ENCODE results near the gene RFC2.
"Not testable (repeated sequence)": the region's sequence is repeated elsewhere in the genome, so short reads cannot be mapped to it uniquely, and the experiment has no call there.

The RFC2 gene

GRCh38 chr7:74223711-74224510, 30.3 kb downstream of the RFC2 start:
- H3K36me3 ChIP-seq (ENCODE audit: insufficient read depth, low read length): no peaks in the 10 kb centered on the region
- no peaks in the 10 kb centered on the region for H3K9me3 ChIP-seq (ENCODE audit: control insufficient read depth, insufficient read depth, low read length)
- H3K4me1 ChIP-seq (ENCODE audit: insufficient read depth, low read length): peaks cover 2% of the 10 kb centered on the region; the same call in 1 of the 2 replicates
- no peak overlapping the region for H3K9ac ChIP-seq (ENCODE audit: low read depth, low read length)

DNA sequence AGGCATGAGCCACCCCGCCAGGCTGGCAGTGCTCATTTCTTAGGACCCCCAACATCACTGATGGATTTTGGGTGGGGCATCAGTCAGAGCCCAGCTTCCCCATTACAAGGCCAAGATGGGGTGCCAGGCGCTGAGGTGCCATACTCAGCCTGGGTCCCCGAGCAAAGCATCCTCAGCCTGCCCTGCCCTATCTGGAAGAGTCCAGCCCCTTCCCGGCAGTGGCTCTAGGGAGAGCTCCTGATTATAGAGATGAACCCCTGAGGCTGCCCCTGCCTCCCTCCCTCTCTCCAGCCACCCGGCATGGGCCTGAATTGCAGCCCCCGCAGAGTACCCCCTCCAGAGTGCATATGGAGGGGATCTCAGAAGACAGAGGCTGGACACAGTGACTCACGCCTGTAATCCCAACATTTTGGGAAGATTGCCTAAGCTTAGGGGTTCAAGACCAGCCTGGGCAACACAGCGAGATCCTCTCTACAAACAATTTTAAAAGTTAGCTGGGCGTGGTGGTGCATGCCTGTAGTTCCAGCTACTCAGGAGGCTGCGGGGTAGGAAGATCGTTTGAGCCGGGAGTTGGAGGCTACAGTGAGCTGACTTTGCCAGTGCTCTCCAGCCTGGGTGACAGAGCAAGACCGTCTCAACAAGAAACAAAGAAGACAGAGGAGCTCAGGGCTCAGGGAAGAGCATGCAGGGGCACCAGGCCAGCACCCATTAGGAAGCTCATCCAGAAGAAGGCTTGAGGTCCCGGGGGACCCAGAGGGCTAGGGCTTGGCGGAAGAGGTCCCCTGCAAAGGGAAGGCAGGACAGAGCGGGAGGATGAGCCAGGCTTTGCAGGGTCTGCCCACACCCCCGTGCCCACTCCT, 31.1 kb downstream of the RFC2 start:
- H3K9ac ChIP-seq (ENCODE audit: low read depth, low read length): no peak overlapping the region
- no peaks in the 10 kb centered on the region for H3K36me3 ChIP-seq (ENCODE audit: insufficient read depth, low read length)
- H3K4me1 ChIP-seq (ENCODE audit: insufficient read depth, low read length): peaks cover 2% of the 10 kb centered on the region; the same call in 1 of the 2 replicates
- H3K9me3 ChIP-seq (ENCODE audit: control insufficient read depth, insufficient read depth, low read length): no peaks in the 10 kb centered on the region

DNA sequence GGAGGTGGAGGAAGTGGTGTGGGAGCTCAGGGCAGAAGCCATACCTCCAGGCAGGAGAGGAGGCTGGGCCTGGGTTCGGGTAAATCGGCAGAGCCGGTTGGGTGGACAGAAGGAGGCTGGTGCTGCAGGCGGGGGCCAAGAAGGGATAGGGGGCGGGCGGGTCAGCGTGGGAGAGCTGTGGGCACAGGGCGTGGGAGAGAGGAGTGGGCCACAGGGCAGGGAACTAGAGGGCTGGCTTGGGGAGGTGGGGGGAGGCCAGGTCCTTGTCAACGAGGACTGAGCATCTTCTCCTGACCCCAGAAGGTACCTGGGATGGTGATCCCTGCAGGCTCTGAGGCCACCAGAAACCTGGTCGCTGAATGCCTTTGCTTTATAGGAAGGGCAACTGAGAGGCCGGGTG, 32.5 kb downstream of the RFC2 start:
- peaks cover 2% of the 10 kb centered on the region; the same call in 1 of the 2 replicates for H3K4me1 ChIP-seq (ENCODE audit: insufficient read depth, low read length)
- no peaks in the 10 kb centered on the region for H3K36me3 ChIP-seq (ENCODE audit: insufficient read depth, low read length)
- H3K9ac ChIP-seq (ENCODE audit: low read depth, low read length): no peak overlapping the region
- H3K9me3 ChIP-seq (ENCODE audit: control insufficient read depth, insufficient read depth, low read length): no peaks in the 10 kb centered on the region

DNA sequence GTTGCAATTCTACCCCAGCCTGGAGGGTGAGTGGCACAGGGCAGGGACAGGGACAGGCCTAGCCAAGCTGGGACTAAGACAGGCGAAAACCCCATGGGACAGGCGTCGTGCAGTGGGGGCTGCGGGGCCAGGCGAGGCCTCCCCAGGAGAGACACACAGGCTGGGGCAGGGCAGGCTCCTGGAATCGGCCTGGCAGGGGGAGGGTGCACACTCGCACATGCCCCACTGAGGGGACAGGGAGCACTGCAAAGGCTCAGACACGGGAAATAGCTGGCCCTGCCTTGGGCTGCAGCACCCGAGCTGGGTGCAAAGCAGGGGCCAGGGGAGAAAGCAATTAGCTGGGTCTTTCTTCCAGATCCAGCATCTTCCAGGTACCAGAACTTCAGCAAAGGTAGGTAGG, 34.0 kb downstream of the RFC2 start:
- H3K9me3 ChIP-seq (ENCODE audit: control insufficient read depth, insufficient read depth, low read length): no peaks in the 10 kb centered on the region
- H3K9ac ChIP-seq (ENCODE audit: low read depth, low read length): no peak overlapping the region
- H3K36me3 ChIP-seq (ENCODE audit: insufficient read depth, low read length): no peaks in the 10 kb centered on the region
- peaks cover 2% of the 10 kb centered on the region; the same call in 1 of the 2 replicates for H3K4me1 ChIP-seq (ENCODE audit: insufficient read depth, low read length)

GRCh38 chr7:74219416-74219815, 34.8 kb downstream of the RFC2 start:
- Histone ChIP-seq H3K9me3 (ENCODE audit: control insufficient read depth, insufficient read depth, low read length) (no peaks in the 10 kb centered on the region), H3K36me3 (ENCODE audit: insufficient read depth, low read length) (no peaks in the 10 kb centered on the region), H3K4me1 (ENCODE audit: insufficient read depth, low read length) (peaks cover 2% of the 10 kb centered on the region; the same call in 1 of the 2 replicates), H3K9ac (ENCODE audit: low read depth, low read length) (no peak overlapping the region)

DNA sequence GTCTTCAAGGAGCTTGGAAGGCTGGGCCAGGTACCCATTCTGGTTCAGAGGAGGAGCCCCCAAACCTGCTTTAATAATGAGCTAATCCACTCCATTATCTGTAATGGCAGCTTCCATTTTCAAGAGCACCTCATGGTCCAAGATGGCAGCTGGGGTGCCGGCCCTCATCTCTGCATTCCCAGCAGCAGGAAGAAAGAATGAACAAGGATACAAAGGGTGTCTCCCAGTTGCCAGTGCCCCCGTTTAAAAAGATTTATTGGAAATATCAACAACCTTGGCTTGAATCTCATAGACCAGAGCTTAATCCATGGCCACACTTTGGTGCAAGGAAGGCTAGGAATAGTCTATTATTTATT, 35.9 kb downstream of the RFC2 start:
- H3K9me3 ChIP-seq (ENCODE audit: control insufficient read depth, insufficient read depth, low read length): no peaks in the 10 kb centered on the region
- no peaks in the 10 kb centered on the region for H3K36me3 ChIP-seq (ENCODE audit: insufficient read depth, low read length)
- no peak overlapping the region for H3K9ac ChIP-seq (ENCODE audit: low read depth, low read length)
- peaks cover 2% of the 10 kb centered on the region; the same call in 1 of the 2 replicates for H3K4me1 ChIP-seq (ENCODE audit: insufficient read depth, low read length)

DNA sequence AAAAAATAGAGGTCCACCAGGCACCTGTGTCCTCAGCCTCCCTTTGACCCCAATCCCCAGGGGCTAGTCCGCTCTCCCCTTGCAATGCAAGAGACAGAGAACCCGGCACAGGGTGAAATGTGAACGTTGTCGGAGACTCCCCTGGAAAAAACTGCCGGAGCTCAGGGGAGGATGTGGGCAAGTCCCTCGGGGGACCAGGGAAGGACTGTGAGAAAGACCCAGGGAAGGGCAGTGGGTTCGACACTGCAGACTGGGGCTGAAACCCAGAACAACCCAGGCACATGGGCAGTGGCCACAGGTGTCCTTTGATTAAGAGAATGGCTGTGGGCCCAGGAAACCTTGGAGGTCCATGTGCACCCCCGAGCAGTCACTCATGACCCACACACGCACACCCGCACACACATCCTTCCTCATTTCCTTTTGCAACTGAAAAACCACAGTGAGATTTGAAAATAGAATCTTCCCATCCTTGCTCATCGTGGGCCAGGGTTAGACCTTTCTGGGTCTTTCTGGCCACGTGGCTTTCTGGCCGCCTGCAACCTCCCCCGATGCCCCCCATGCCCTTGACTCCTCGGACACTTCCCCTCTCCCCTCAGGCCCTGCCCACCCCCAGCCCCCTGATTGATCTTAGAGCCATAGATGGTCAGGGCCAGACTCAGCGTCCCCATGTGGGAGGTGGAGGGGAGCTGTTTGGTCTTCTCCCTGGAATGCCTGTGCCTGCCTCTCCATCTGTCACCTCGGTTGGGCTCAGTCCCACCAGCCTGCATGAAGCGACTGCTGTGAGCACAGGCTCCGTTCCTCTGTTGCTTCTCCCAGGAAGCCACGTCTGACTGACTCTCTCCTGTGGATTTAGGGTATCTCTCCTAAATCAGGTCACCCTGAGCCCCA, 36.5 kb downstream of the RFC2 start:
- no peaks in the 10 kb centered on the region for H3K9me3 ChIP-seq (ENCODE audit: control insufficient read depth, insufficient read depth, low read length)
- H3K9ac ChIP-seq (ENCODE audit: low read depth, low read length): no peak overlapping the region; the same call in 1 of the 2 replicates

DNA sequence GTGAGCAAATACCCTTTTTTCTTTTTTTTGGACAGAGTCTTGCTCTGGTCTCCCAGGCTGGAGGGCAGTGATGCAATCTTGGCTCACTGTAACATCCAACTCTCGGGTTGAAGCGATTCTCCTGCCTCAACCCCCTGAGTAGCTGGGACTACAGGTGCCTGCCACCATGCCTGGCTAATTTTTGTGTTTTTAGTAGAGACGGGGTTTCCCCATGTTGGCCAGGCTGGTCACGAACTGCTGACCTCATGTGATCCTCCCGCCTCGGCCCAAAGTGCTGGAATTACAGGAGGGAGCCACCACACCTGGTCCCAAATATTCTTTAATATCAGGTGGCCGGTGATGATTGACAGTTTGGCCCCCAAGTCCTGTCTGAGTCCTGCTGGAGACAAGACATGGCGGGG, 37.8 kb downstream of the RFC2 start:
- Histone ChIP-seq H3K9me3 (ENCODE audit: control insufficient read depth, insufficient read depth, low read length) (no peaks in the 10 kb centered on the region), H3K4me1 (ENCODE audit: insufficient read depth, low read length) (peaks cover 2% of the 10 kb centered on the region; the same call in 1 of the 2 replicates), H3K9ac (ENCODE audit: low read depth, low read length) (no peak overlapping the region), H3K36me3 (ENCODE audit: insufficient read depth, low read length) (no peaks in the 10 kb centered on the region)

More for the DNA sequence above, 36.5 kb downstream of the RFC2 start:
- H3K36me3 ChIP-seq (ENCODE audit: insufficient read depth, low read length): no peaks in the 10 kb centered on the region
- H3K4me1 ChIP-seq (ENCODE audit: insufficient read depth, low read length): peaks cover 2% of the 10 kb centered on the region; the same call in 1 of the 2 replicates

DNA sequence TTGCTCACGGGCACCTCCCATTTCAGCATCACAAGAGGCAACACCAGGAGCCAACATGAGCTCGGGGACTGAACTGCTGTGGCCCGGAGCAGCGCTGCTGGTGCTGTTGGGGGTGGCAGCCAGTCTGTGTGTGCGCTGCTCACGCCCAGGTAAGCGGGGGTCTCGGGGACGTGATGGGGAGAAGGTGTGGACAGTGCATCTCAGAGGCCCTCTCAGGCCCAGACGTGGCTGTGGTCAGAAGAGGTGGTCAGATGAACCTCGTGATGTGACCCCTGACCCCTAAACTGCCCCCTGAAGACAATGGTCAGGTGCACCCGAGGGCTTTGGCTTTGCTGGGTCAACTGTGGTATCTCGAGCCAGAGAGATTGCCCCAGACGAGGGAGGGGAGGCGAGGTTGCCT, 38.3 kb downstream of the RFC2 start:
- no peaks in the 10 kb centered on the region for H3K36me3 ChIP-seq (ENCODE audit: insufficient read depth, low read length)
- H3K9ac ChIP-seq (ENCODE audit: low read depth, low read length): no peak overlapping the region
- H3K4me1 ChIP-seq (ENCODE audit: insufficient read depth, low read length): peaks cover 2% of the 10 kb centered on the region; the same call in 1 of the 2 replicates

GRCh38 chr7:74214816-74215630, 39.2 kb downstream of the RFC2 start:
- Histone ChIP-seq H3K36me3 (ENCODE audit: insufficient read depth, low read length) (no peaks in the 10 kb centered on the region), H3K4me1 (ENCODE audit: insufficient read depth, low read length) (no peaks in the 10 kb centered on the region), H3K9ac (ENCODE audit: low read depth, low read length) (no peak overlapping the region), H3K9me3 (ENCODE audit: control insufficient read depth, insufficient read depth, low read length) (no peaks in the 10 kb centered on the region)

More for the DNA sequence above, 38.3 kb downstream of the RFC2 start:
- H3K9me3 ChIP-seq (ENCODE audit: control insufficient read depth, insufficient read depth, low read length): no peaks in the 10 kb centered on the region

DNA sequence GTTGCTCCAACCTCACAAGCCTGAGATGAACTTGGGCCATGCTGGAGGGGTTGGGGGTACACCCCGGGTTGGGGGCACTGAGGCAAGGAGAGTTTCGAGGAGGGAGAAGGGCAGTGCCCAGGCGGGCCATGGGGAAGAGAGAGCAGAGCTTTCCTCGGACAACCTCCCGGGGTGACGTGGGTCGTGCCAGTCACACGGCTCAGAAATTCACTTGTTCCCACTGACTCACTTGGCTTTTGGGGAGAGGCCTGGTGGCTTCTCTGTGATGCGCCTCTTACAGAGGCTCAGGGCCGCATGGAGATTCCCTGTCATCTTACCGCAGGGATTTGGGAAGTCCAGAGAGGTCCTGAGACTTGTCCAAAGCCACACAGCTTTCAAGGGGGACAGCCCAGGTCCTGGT, 41.5 kb downstream of the RFC2 start:
- Histone ChIP-seq H3K9me3 (ENCODE audit: control insufficient read depth, insufficient read depth, low read length) (no peaks in the 10 kb centered on the region), H3K36me3 (ENCODE audit: insufficient read depth, low read length) (no peaks in the 10 kb centered on the region), H3K9ac (ENCODE audit: low read depth, low read length) (no peak overlapping the region), H3K4me1 (ENCODE audit: insufficient read depth, low read length) (no peaks in the 10 kb centered on the region)

DNA sequence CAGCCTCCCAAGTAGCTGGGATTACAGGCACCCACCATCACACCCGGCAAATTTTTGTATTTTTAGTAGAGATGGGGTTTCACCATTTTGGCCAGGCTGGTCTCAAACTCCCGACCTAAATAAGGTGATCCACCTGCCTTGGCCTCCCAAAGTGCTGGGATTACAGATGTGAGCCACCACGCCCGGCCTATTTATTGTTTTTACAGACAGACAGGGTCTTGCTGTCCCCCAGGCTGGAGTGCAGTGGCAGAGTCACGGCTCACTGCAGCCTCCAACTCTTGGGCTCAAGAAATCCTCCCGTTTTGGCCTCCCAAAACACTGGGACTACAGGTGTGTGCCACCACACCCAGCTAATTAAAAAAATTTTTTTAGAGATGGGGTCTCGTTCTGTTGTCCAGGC, 46.0 kb downstream of the RFC2 start:
- H3K9me3 ChIP-seq (ENCODE audit: control insufficient read depth, insufficient read depth, low read length); H3K4me1 ChIP-seq (ENCODE audit: insufficient read depth, low read length); H3K9ac ChIP-seq (ENCODE audit: low read depth, low read length); H3K36me3 ChIP-seq (ENCODE audit: insufficient read depth, low read length): not testable (repeated sequence)

DNA sequence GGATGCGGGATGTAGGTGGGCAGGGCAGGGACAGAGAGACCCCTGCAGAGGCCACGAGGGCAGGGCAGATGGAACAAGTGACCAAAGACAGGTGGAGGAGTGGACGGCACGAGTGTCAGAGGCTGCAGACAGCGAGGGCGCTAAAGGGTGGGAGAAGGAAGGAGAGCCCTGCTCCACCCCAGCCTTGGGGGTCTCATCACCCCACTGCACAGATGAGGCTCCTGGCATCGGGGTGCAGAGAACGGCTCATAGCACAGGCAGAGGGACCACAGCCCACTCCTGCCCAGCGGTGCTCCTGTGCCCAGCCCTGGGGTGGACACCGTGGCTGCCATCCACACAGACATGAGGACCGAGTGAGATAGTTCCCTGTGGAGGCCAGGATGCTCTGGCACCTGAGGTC, 46.6 kb downstream of the RFC2 start:
- no peak overlapping the region for H3K9ac ChIP-seq (ENCODE audit: low read depth, low read length)
- H3K36me3 ChIP-seq (ENCODE audit: insufficient read depth, low read length): no peaks in the 10 kb centered on the region
- H3K9me3 ChIP-seq (ENCODE audit: control insufficient read depth, insufficient read depth, low read length): no peaks in the 10 kb centered on the region
- no peaks in the 10 kb centered on the region for H3K4me1 ChIP-seq (ENCODE audit: insufficient read depth, low read length)
